NT2/D1 (cell line): ENCODE data around the gene SLC9A9.

Experiments
- DNase-seq: peaks from one replicate; pipeline ENCODE4 v3.0.0-alpha.2; 2011; ENCODE audit warnings: low read depth, low spot score
- H3K27me3 ChIP-seq: 2 replicates; pipeline ENCODE4 v1.6.0; 2011; ENCODE audit warnings: mild to moderate bottlenecking; ENCODE audit not compliant: insufficient read length, insufficient read depth
- H3K36me3 ChIP-seq: 2 replicates; pipeline ENCODE4 v1.6.1; 2011; ENCODE audit warnings: mild to moderate bottlenecking, low read length, mixed read lengths; ENCODE audit not compliant: insufficient read depth, insufficient read length
- H3K4me1 ChIP-seq: 2 replicates; pipeline ENCODE4 v1.5.1; 2011; ENCODE audit not compliant: insufficient read depth, insufficient read length
- H3K4me3 ChIP-seq: 2 replicates; pipeline ENCODE4 v1.5.1; 2011; ENCODE audit warnings: low read depth; ENCODE audit not compliant: insufficient read length
- H3K9ac ChIP-seq: 2 replicates; pipeline ENCODE4 v1.6.0; 2011; ENCODE audit warnings: low read depth; ENCODE audit not compliant: insufficient read length
- H3K9me3 ChIP-seq: 2 replicates; pipeline ENCODE4 v1.5.1; 2011; ENCODE audit warnings: mild to moderate bottlenecking, low read length; ENCODE audit not compliant: insufficient read depth
- SUZ12 ChIP-seq: IDR thresholded peaks from 2 replicates; pipeline ENCODE4 v1.6.1; 2011; ENCODE audit not compliant: insufficient read length, insufficient read depth; ENCODE audit errors: extremely low read depth
- YY1 ChIP-seq: IDR thresholded peaks from 2 replicates; pipeline ENCODE4 v1.6.1; 2011; ENCODE audit not compliant: insufficient read length, insufficient read depth
- ZNF274 ChIP-seq: IDR thresholded peaks from 2 replicates; pipeline ENCODE4 v1.6.1; 2011; ENCODE audit warnings: mild to moderate bottlenecking, low read depth, low read length

Gene SLC9A9

DNA sequence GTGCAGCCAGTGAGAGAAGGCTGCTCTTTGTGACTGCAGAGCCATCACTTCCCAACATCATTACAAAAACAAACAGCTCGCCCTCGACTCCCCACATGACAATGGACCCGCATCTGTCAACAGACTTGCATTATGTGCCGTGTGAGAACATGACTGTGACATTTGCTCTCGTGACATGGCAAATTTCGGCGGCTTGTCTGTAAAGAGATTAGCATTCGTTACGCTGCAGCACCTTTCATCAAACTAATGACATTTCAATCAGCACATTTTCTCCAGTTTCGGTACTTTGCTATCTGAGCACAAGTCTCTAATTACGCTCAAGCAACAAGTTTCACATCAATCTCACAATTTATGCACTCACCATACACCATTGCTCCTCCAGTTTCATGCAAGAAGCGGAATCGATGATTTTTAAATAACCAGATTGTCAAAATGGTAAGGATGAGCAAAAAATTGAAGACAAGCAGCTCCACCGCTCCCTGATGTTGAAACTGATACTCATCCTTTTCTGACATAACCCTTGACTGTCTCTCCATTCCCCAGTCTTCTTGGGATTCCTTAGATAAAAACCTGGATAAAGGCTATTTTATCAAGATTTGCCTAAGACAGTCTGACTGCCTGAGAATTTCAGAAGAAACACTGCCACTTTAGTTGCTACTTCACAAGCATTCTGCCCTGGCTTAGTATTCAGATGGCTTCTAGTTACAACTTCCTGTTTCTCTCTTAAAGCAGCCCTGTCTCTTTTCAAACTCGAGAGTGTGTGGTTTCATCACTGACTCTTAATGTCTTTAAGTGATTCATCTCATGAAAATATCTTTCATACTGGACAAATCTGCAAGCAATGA is at the start of gene SLC9A9:
SLC9A9 (minus strand) TSS at position 682 of the 845 bp plus-strand sequence; CDS start at position 536, 146 bp downstream.
- Histone ChIP-seq H3K36me3 (no peaks in the 10 kb centered on the region), H3K4me3 (peak within 1 kb of the TSS; percentile 32), H3K9me3 (no peaks in the 10 kb centered on the region), H3K9ac (peak within 1 kb of the TSS; percentile 21), H3K4me1 (peaks cover 2% of the 10 kb centered on the region), H3K27me3 (no peaks in the 10 kb centered on the region)
- TF ChIP-seq SUZ12 = no peak
- no peak for TF ChIP-seq ZNF274
- no peak for TF ChIP-seq YY1
- peak; percentile 8 for DNase-seq

DNA sequence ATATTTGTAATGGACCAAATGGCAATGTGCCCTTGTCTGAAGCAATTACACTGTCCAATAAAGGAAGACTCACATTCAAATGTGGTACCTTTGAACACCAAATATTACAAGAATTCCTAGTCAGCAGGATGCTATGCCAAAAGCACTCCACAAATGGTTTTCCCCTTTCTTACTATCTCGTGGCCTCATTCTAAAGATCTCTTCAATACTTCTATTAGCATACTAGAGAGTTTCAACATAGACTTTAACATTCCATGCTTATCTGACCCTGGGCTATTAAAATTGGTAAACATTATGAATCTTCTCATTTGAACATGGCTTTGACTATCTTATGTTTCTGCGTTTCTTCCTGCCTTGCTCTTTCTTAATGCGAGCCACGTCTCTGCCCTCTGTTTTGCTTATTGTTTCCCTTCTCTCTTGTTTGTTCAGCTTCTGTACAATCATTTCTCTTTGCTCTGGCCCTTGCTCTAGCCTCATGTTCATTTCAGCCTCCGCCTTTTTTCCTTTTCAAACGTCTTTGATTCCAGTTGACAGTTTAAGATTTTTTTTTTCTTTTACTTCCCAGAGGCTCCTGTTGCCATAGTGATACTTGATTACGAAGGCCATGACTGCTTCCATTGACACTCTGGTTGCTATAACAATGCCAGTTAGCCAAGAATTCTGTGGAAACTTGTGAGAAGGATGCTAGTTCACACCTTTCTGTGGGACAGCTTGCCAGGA is 49.5 kb upstream of the SLC9A9 start:
- DNase-seq = no peak
- H3K9ac ChIP-seq = no peak overlapping the region

DNA sequence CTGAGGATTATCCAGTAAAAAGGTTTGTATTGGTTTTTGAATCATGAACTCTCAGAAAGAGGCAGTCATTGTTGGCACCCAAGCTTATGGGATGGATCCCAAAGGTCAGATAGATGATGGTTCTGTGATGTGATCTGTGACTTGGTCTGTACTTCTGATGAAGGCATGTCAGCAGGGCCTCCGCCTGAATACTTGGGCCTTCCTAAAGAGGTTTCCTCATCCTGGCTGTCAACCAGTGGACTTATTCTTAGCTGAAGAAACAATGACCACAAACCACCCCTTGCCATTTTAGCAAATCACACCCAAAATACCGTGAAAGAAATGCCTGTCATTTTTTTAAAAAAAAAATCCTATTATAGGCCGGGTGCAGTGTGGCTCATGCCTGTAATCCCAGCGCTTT is 48.2 kb upstream of the SLC9A9 start:
- DNase-seq = no peak
- Histone ChIP-seq H3K4me1 (no peaks in the 10 kb centered on the region), H3K9ac (no peak overlapping the region), H3K36me3 (no peaks in the 10 kb centered on the region), H3K27me3 (no peaks in the 10 kb centered on the region), H3K4me3 (no peak overlapping the region), H3K9me3 (no peaks in the 10 kb centered on the region)
- no peak for TF ChIP-seq YY1
- no peak for TF ChIP-seq ZNF274
- TF ChIP-seq SUZ12 = no peak

More for the DNA sequence above, 49.5 kb upstream of the SLC9A9 start:
- no peak overlapping the region for H3K4me3 ChIP-seq
- no peaks in the 10 kb centered on the region for H3K4me1 ChIP-seq
- no peaks in the 10 kb centered on the region for H3K36me3 ChIP-seq
- no peaks in the 10 kb centered on the region for H3K27me3 ChIP-seq
- no peaks in the 10 kb centered on the region for H3K9me3 ChIP-seq
- TF ChIP-seq SUZ12 (no peak), YY1 (no peak), ZNF274 (no peak)

DNA sequence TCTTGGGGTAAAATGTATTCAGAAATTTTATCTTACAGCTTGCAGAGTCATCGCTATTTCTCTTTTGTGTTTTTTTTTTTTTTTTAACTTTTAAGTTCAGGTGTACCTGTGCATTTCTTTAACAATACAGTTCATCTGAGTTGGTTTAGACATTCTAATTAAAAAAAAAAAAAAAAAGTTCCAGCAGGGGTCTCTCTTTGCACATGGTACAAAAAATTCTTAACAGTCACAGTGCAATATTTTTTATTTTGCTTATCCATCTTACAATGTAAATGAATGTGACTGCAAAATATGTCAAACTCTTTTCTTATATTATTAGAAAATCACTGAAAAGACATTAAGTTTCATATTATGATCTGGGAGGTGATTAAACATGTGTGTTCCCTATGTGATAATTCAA is 47.5 kb upstream of the SLC9A9 start:
- H3K4me3 ChIP-seq = no peak overlapping the region
- no peaks in the 10 kb centered on the region for H3K36me3 ChIP-seq
- TF ChIP-seq YY1 = no peak
- TF ChIP-seq ZNF274 = no peak
- TF ChIP-seq SUZ12 = no peak
- no peaks in the 10 kb centered on the region for H3K9me3 ChIP-seq
- H3K4me1 ChIP-seq = no peaks in the 10 kb centered on the region
- no peaks in the 10 kb centered on the region for H3K27me3 ChIP-seq
- DNase-seq = no peak
- no peak overlapping the region for H3K9ac ChIP-seq

DNA sequence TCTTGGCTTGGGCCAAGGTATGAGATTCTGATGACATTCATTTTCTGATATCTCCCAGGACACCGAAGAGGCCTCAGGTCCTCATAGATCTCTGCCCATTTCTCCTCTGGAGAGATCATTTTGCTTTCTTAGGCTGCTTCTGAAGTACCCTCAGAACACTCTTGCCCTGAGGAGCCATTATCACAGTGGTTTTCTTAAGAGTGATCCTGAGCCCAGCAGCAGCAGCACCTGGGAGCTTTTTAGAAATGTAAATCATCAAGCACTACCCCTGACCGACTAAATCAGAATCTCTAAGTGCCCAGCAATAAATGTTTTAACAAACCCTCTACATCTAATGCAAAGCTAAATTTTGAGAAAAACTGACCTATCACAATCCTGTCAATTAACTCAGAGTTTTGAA is 40.6 kb upstream of the SLC9A9 start:
- no peak overlapping the region for H3K9ac ChIP-seq
- no peak for DNase-seq
- H3K36me3 ChIP-seq = no peaks in the 10 kb centered on the region
- H3K4me3 ChIP-seq = no peak overlapping the region
- H3K4me1 ChIP-seq = peaks cover 2% of the 10 kb centered on the region
- H3K9me3 ChIP-seq = no peaks in the 10 kb centered on the region
- TF ChIP-seq ZNF274 = no peak
- no peak for TF ChIP-seq SUZ12
- no peak for TF ChIP-seq YY1
- H3K27me3 ChIP-seq = no peaks in the 10 kb centered on the region

DNA sequence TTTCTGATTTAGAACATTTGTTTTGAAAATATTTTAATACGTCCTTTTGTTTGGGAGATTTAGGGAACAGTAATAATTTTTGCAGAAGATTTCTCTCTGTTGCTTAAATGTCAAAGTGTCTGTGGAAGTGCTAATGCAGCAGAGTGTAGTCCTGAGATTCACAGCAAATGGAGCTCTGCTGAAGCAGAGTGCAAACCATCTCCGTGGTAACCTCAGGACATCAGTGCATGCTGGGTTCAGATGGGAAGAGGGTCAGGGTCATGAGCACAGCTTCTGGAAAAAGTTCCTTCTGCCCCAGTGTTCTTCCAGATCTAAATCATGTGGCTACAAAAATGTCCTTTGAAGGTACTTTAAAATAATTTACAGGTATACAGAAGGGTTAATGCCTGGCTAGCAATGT is 39.9 kb upstream of the SLC9A9 start:
- H3K9me3 ChIP-seq = no peaks in the 10 kb centered on the region
- no peak overlapping the region for H3K9ac ChIP-seq
- no peak for DNase-seq
- TF ChIP-seq YY1 (no peak), SUZ12 (no peak), ZNF274 (no peak)
- peaks cover 2% of the 10 kb centered on the region for H3K4me1 ChIP-seq
- no peaks in the 10 kb centered on the region for H3K27me3 ChIP-seq
- no peaks in the 10 kb centered on the region for H3K36me3 ChIP-seq
- H3K4me3 ChIP-seq = no peak overlapping the region
